Gastroesophageal sphincter (tissue), 3 donors: ENCODE measurements around the gene CLSTN3.

ENCODE experiments used
- EP300 ChIP-seq: sonication (generic); formaldehyde crosslinking; IDR thresholded peaks from one replicate; pipeline ENCODE4 v1.6.1; 2017; ENCODE audit warnings: antibody characterized with exemption, mild to moderate bottlenecking
- POLR2A ChIP-seq, 2 donors: fragments of 450-650 bp; IDR thresholded peaks; one replicate each; pipeline ENCODE4 v1.6.1; 2017; ENCODE audit warnings: antibody characterized with exemption in 2 of 2, mild to moderate bottlenecking in 2 of 2, moderate library complexity in 1 of 2
- POLR2AphosphoS5 ChIP-seq: sonication (generic); formaldehyde crosslinking; IDR thresholded peaks from one replicate; pipeline ENCODE4 v1.6.1; 2017; ENCODE audit warnings: antibody characterized with exemption
- TF ChIP-seq, protein P1 (sequence below), 4 experiments: fragments of 200-600 bp in 2 of 4; fragments of 450-650 bp in 2 of 4; sonication (generic) in 1 of 4; IDR thresholded peaks; one replicate each; pipeline ENCODE4 v1.5.1; 2017 to 2019; ENCODE audit warnings: antibody characterized with exemption in 4 of 4, mild to moderate bottlenecking in 2 of 4, moderate library complexity in 2 of 4

DNA sequence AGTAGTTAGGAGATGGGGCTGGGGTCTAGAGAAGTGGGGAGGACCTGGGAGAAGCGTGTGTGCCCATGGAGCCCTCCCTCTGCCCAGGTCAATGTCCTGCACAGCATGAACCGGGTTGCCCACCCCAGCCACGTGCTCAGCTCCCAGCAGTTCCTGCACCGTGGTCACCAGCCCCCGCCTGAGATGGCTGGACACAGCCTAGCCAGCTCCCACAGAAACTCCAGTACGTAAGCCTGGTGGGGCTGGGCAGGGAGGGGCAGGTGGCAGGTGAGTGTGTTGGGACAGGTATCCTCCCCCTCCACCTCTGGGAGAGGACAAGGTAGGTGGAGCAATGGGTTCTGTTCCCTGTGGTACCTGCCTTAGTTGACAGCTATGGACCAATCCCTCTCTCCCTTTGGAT lies 20.7 kb downstream of the CLSTN3 start:
- TF ChIP-seq POLR2AphosphoS5 (no peak), POLR2A (IDR thresholded peaks at IDR 0.05) (no peak), EP300 (no peak)
- TF ChIP-seq, protein P1, sequence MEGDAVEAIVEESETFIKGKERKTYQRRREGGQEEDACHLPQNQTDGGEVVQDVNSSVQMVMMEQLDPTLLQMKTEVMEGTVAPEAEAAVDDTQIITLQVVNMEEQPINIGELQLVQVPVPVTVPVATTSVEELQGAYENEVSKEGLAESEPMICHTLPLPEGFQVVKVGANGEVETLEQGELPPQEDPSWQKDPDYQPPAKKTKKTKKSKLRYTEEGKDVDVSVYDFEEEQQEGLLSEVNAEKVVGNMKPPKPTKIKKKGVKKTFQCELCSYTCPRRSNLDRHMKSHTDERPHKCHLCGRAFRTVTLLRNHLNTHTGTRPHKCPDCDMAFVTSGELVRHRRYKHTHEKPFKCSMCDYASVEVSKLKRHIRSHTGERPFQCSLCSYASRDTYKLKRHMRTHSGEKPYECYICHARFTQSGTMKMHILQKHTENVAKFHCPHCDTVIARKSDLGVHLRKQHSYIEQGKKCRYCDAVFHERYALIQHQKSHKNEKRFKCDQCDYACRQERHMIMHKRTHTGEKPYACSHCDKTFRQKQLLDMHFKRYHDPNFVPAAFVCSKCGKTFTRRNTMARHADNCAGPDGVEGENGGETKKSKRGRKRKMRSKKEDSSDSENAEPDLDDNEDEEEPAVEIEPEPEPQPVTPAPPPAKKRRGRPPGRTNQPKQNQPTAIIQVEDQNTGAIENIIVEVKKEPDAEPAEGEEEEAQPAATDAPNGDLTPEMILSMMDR (IDR thresholded peaks at IDR 0.05): no peak
